Sigmoid colon (tissue), 4 donors: ENCODE results near the gene ZRSR2.

ENCODE experiments used
- CTCF ChIP-seq, 4 experiments: fragments of 450-650 bp in 3 of 4; fragments of 200-600 bp in 1 of 4; IDR thresholded peaks; one replicate each; pipeline ENCODE4 v1.5.1; 2016 to 2019; ENCODE audit warnings: antibody characterized with exemption in 4 of 4, mild to moderate bottlenecking in 3 of 4, moderate library complexity in 2 of 4
- EP300 ChIP-seq, 4 donors: sonication (generic); formaldehyde crosslinking; IDR thresholded peaks; one replicate each; pipeline ENCODE4 v1.6.1; 2017; ENCODE audit warnings: antibody characterized with exemption in 4 of 4
- POLR2A ChIP-seq, 2 donors: fragments of 450-650 bp; IDR thresholded peaks; one replicate each; pipeline ENCODE4 v1.6.1; 2016; ENCODE audit warnings: antibody characterized with exemption in 2 of 2, mild to moderate bottlenecking in 2 of 2, moderate library complexity in 2 of 2

GRCh38 chrX:15804563-15804962, 14.3 kb downstream of the ZRSR2 start:
- no peak for TF ChIP-seq EP300 (IDR thresholded peaks at IDR 0.05)
- no peak for TF ChIP-seq POLR2A (IDR thresholded peaks at IDR 0.05)
- TF ChIP-seq CTCF (IDR thresholded peaks at IDR 0.05), result no peak
